ENCODE data around the gene HUNK.

The HUNK gene

DNA sequence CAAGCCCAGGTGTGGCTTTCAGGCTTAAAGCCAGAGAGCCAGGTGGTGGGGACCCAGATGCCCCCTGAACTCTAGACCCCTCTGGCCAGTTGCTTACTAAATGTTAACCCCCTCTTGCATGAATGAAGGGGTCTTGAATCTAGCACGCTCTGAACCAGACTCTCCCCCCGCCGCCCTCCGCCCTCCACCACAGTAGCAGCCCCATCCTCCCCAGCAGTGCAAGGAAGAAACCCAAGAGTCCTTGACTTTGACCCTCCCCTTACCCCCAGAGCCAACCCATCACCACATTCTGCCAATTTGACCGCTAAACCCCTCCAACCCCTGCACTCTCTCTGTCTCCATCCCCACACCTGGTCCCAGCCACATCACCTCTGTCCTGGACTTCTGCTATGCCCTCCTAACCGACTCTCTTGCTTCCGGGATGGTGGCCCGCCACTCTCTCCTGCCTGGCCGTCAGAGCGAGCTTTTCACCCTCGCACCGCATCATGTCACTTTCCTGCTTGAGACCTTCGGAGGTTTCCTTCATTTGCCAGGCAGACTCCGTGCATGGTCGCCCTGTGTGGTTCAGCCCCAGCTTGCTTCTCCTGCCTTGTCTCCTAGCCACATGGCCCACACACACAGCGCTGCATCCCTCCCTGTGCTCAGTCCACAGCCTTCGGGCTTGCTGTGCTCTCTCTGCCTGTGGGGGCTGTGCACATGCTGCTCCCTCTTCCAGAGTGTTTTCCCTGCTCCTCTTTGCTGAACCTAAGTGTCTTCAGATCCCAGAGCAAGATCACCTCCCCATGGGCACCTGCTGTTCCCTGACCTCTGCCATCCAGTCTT, 113.4 kb downstream of the HUNK start:
- DNase-seq (ENCODE audit: low read depth) = no peak
- H3K4me3 ChIP-seq (ENCODE audit: control insufficient read depth, low read depth, low read length) = no peak overlapping the region
- no peak for TF ChIP-seq CTCF (conservative IDR thresholded peaks at IDR 0.05; ENCODE audit: control insufficient read depth, insufficient read depth, low read depth, low read length)

DNA sequence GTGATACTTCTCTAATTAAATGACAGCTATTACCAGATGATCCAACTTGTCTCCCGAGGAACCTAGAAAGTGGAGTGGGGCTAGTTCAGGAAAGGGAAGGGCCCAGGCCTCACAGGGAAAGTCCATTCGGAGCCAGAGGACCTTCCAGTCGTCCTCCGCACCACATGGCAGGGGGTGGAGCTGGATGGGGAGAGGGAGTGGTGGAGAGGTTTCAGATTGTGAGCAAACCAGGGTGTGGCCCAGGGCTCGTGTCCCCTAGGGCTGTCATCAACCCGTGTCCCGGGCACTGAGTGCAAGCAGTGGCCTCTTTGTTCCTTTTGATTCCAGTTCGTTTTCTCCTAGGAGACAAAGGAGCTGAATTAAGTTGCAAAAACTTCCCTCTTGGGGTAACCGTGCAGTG, 114.9 kb downstream of the HUNK start:
- DNase-seq (ENCODE audit: low read depth) = no peak
- no peak for TF ChIP-seq CTCF (conservative IDR thresholded peaks at IDR 0.05; ENCODE audit: control insufficient read depth, insufficient read depth, low read depth, low read length)
- H3K4me3 ChIP-seq (ENCODE audit: control insufficient read depth, low read depth, low read length) = no peak overlapping the region

GRCh38 chr21:31988492-31989290, 115.9 kb downstream of the HUNK start:
- DNase-seq (ENCODE audit: low read depth) = peak; percentile 52
- no peak for TF ChIP-seq CTCF (conservative IDR thresholded peaks at IDR 0.05; ENCODE audit: control insufficient read depth, insufficient read depth, low read depth, low read length)

GRCh38 chr21:31991356-31992331, 118.8 kb downstream of the HUNK start:
- no peak for DNase-seq (ENCODE audit: low read depth)
- H3K4me3 ChIP-seq (ENCODE audit: control insufficient read depth, low read depth, low read length) = no peak overlapping the region
- no peak for TF ChIP-seq CTCF (conservative IDR thresholded peaks at IDR 0.05; ENCODE audit: control insufficient read depth, insufficient read depth, low read depth, low read length)

More at GRCh38 chr21:31988492-31989290, 115.9 kb downstream of the HUNK start:
- no peak overlapping the region for H3K4me3 ChIP-seq (ENCODE audit: control insufficient read depth, low read depth, low read length)

GRCh38 chr21:31992391-31992790, 119.6 kb downstream of the HUNK start:
- TF ChIP-seq CTCF (conservative IDR thresholded peaks at IDR 0.05; ENCODE audit: control insufficient read depth, insufficient read depth, low read depth, low read length) = no peak
- DNase-seq (ENCODE audit: low read depth) = no peak
- H3K4me3 ChIP-seq (ENCODE audit: control insufficient read depth, low read depth, low read length) = no peak overlapping the region
